Neural progenitor cell (in vitro differentiated cells): ENCODE data around the gene TNNC1. TPM values are rescaled to one million over a fixed set of nuclear protein-coding genes. Genes with fewer than 3 reads are reported as not detected.

Source experiments
- DNase-seq: peaks from one replicate; pipeline ENCODE4 v3.0.0-alpha.2; 2016; ENCODE audit warnings: low spot score
- H2AFZ ChIP-seq: fragments of 200-600 bp; sonication (generic); replicated peaks from 2 replicates; pipeline ENCODE4 v1.6.1; 2016; ENCODE audit warnings: antibody characterized with exemption
- H3F3A ChIP-seq: fragments of 200-600 bp; sonication (generic); 2 replicates; pipeline ENCODE4 v1.6.1; 2016; ENCODE audit warnings: antibody characterized with exemption, low read depth
- H3K27ac ChIP-seq: fragments of 200-600 bp; sonication (generic); 2 replicates; pipeline ENCODE4 v1.5.1; 2016; ENCODE audit warnings: mild to moderate bottlenecking
- H3K27me3 ChIP-seq: fragments of 200-600 bp; sonication (generic); 2 replicates; pipeline ENCODE4 v1.6.1; 2016; ENCODE audit warnings: mild to moderate bottlenecking, moderate library complexity
- H3K36me3 ChIP-seq: fragments of 200-600 bp; sonication (generic); 2 replicates; pipeline ENCODE4 v1.5.1; 2016
- H3K4me1 ChIP-seq: fragments of 200-600 bp; sonication (generic); 2 replicates; pipeline ENCODE4 v1.6.1; 2016; ENCODE audit warnings: mixed run types
- H3K4me2 ChIP-seq: fragments of 200-600 bp; sonication (generic); 2 replicates; pipeline ENCODE4 v1.6.1; 2016
- H3K4me3 ChIP-seq: fragments of 200-600 bp; sonication (generic); 2 replicates; pipeline ENCODE4 v1.5.1; 2016
- H3K79me2 ChIP-seq: fragments of 200-600 bp; sonication (generic); 2 replicates; pipeline ENCODE4 v1.6.1; 2016; ENCODE audit warnings: low read depth
- H3K9ac ChIP-seq: fragments of 200-600 bp; sonication (generic); 2 replicates; pipeline ENCODE4 v1.6.1; 2016
- H3K9me3 ChIP-seq: fragments of 200-600 bp; sonication (generic); 2 replicates; pipeline ENCODE4 v1.5.1; 2016; ENCODE audit warnings: low read depth
- H4K20me1 ChIP-seq: fragments of 200-600 bp; sonication (generic); 2 replicates; pipeline ENCODE4 v1.6.1; 2016; ENCODE audit warnings: low read depth
- H3K27ac Mint-ChIP-seq: 3 replicates; pipeline ENCODE4 v1.8.0; 2021; ENCODE audit warnings: mixed read lengths
- H3K27me3 Mint-ChIP-seq: 2 replicates; pipeline ENCODE4 v1.8.0; 2022; ENCODE audit warnings: low read depth, mild to moderate bottlenecking, inconsistent platforms, moderate library complexity, mixed read lengths; ENCODE audit not compliant: insufficient read depth
- H3K36me3 Mint-ChIP-seq: 3 replicates; pipeline ENCODE4 v1.8.0; 2021; ENCODE audit warnings: mixed read lengths
- H3K4me1 Mint-ChIP-seq: 3 replicates; pipeline ENCODE4 v1.8.0; 2021; ENCODE audit warnings: mixed read lengths
- H3K4me3 Mint-ChIP-seq: 3 replicates; pipeline ENCODE4 v1.8.0; 2021; ENCODE audit warnings: mild to moderate bottlenecking, moderate library complexity, mixed read lengths
- H3K9me3 Mint-ChIP-seq: 3 replicates; pipeline ENCODE4 v1.8.0; 2020; ENCODE audit warnings: mixed read lengths
- EZH2 ChIP-seq: fragments of 200-600 bp; sonication (generic); IDR thresholded peaks from 2 replicates; pipeline ENCODE4 v1.6.1; 2017; ENCODE audit warnings: antibody characterized with exemption, mild to moderate bottlenecking, moderate library complexity
- EZH2phosphoT487 ChIP-seq: fragments of 200-600 bp; sonication (generic); IDR thresholded peaks from 2 replicates; pipeline ENCODE4 v1.6.1; 2017; ENCODE audit warnings: antibody characterized with exemption
- total RNA-seq: library from RNA; depleted of rRNA; stranded (reverse); fragments of >200 nt; gene quantifications from 2 replicates; pipeline ENCODE4 v1.2.3, GENCODE V29; 2015; ENCODE audit warnings: low replicate concordance
- TF ChIP-seq, protein P1 (sequence below): fragments of 200-600 bp; sonication (generic); IDR thresholded peaks from 2 replicates; pipeline ENCODE4 v1.5.1; 2017; ENCODE audit warnings: antibody characterized with exemption, mild to moderate bottlenecking

TNNC1 gene
- total RNA-seq, 1 donor from 2014 or later = 0.67 TPM

DNA sequence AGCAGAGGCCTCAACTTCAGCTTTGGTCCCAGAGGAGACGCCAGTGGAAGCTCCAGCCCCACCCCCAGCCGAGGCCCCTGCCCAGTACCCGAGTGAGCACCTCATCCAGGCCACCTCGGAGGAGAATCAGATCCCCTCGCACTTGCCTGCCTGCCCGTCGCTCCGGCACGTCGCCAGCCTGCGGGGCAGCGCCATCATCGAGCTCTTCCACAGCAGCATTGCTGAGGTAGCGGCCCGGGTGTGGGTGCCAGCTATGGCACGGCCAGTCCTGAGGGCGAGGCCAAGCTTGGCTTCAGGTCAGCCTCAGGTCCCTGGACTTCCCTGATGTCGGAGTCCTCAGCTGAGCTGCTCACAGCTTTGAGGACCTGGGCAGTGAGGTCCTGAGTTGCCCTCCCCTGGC lies 35.6 kb upstream of the TNNC1 start:
- Mint-ChIP-seq H3K9me3 (no peaks in the 10 kb centered on the region), H3K4me1 (peaks cover 16% of the 10 kb centered on the region), H3K36me3 (peaks cover 15% of the 10 kb centered on the region), H3K27me3 (peaks cover 5% of the 10 kb centered on the region), H3K4me3 (no peak overlapping the region), H3K27ac (no peak overlapping the region)
- Histone ChIP-seq H3F3A (peaks cover 6% of the 10 kb centered on the region), H3K27ac (no peak overlapping the region), H3K4me2 (no peak overlapping the region), H3K36me3 (no peaks in the 10 kb centered on the region), H3K9ac (no peak overlapping the region), H4K20me1 (peaks cover 22% of the 10 kb centered on the region), H3K27me3 (no peaks in the 10 kb centered on the region), H3K4me3 (no peak overlapping the region), H3K4me1 (no peaks in the 10 kb centered on the region), H2AFZ (no peak overlapping the region), H3K9me3 (no peaks in the 10 kb centered on the region), H3K79me2 (no peaks in the 10 kb centered on the region)
- DNase-seq = no peak
- TF ChIP-seq, protein P1, sequence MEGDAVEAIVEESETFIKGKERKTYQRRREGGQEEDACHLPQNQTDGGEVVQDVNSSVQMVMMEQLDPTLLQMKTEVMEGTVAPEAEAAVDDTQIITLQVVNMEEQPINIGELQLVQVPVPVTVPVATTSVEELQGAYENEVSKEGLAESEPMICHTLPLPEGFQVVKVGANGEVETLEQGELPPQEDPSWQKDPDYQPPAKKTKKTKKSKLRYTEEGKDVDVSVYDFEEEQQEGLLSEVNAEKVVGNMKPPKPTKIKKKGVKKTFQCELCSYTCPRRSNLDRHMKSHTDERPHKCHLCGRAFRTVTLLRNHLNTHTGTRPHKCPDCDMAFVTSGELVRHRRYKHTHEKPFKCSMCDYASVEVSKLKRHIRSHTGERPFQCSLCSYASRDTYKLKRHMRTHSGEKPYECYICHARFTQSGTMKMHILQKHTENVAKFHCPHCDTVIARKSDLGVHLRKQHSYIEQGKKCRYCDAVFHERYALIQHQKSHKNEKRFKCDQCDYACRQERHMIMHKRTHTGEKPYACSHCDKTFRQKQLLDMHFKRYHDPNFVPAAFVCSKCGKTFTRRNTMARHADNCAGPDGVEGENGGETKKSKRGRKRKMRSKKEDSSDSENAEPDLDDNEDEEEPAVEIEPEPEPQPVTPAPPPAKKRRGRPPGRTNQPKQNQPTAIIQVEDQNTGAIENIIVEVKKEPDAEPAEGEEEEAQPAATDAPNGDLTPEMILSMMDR = no peak
- no peak for TF ChIP-seq EZH2
- no peak for TF ChIP-seq EZH2phosphoT487

DNA sequence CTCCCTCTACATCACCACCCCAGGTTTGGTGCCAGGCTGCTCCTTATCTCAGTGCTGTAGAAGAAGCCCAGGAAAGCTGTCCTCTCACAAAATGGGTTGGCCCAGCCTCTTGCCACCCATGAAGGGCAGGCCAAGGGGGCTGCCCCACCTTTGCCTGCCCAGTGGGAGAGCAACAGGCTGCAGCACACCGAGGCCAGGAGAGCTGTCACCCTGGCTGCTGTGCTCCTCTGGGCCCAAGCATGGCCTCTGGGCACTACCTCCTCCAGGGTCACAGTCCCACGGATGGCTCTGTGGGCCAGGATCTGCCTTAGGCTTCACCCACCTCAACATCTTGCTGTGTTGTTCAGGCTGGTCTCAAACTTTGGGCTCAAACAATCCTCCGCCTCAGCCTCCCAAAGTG lies 34.9 kb upstream of the TNNC1 start:
- Mint-ChIP-seq H3K4me3 (no peak overlapping the region), H3K4me1 (peaks cover 18% of the 10 kb centered on the region), H3K36me3 (peaks cover 20% of the 10 kb centered on the region), H3K27me3 (peaks cover 2% of the 10 kb centered on the region), H3K9me3 (no peaks in the 10 kb centered on the region), H3K27ac (no peak overlapping the region)
- Histone ChIP-seq H4K20me1 (peaks cover 22% of the 10 kb centered on the region), H2AFZ (no peak overlapping the region), H3K79me2 (no peaks in the 10 kb centered on the region), H3K4me1 (no peaks in the 10 kb centered on the region), H3K9me3 (no peaks in the 10 kb centered on the region), H3K36me3 (no peaks in the 10 kb centered on the region), H3K27ac (no peak overlapping the region), H3F3A (no peaks in the 10 kb centered on the region), H3K27me3 (no peaks in the 10 kb centered on the region), H3K4me3 (no peak overlapping the region), H3K4me2 (no peak overlapping the region), H3K9ac (no peak overlapping the region)
- no peak for DNase-seq
- TF ChIP-seq EZH2 (no peak), EZH2phosphoT487 (no peak)
- TF ChIP-seq, protein P1 = no peak

DNA sequence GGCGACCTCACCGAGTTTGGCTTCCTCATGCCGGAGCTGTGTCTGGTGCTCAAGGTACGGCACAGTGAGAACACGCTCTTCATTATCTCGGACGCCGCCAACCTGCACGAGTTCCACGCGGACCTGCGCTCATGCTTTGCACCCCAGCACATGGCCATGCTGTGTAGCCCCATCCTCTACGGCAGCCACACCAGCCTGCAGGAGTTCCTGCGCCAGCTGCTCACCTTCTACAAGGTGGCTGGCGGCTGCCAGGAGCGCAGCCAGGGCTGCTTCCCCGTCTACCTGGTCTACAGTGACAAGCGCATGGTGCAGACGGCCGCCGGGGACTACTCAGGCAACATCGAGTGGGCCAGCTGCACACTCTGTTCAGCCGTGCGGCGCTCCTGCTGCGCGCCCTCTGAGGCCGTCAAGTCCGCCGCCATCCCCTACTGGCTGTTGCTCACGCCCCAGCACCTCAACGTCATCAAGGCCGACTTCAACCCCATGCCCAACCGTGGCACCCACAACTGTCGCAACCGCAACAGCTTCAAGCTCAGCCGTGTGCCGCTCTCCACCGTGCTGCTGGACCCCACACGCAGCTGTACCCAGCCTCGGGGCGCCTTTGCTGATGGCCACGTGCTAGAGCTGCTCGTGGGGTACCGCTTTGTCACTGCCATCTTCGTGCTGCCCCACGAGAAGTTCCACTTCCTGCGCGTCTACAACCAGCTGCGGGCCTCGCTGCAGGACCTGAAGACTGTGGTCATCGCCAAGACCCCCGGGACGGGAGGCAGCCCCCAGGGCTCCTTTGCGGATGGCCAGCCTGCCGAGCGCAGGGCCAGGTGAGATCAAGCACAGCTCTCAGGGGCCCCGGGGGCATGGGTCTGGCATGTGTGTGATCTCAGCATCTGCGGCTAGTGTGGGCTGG lies 34.2 kb upstream of the TNNC1 start:
- H3K27ac Mint-ChIP-seq = no peak overlapping the region
- H3K36me3 ChIP-seq = no peaks in the 10 kb centered on the region
- peaks cover 15% of the 10 kb centered on the region for H4K20me1 ChIP-seq
- H3K4me1 Mint-ChIP-seq = peaks cover 19% of the 10 kb centered on the region
- DNase-seq = no peak
- H3K4me3 ChIP-seq = no peak overlapping the region
- no peaks in the 10 kb centered on the region for H3K4me1 ChIP-seq
- no peaks in the 10 kb centered on the region for H3K9me3 ChIP-seq
- no peak overlapping the region for H2AFZ ChIP-seq
- H3K27ac ChIP-seq = no peak overlapping the region
- no peaks in the 10 kb centered on the region for H3K79me2 ChIP-seq
- no peak overlapping the region for H3K4me2 ChIP-seq
- no peak overlapping the region for H3K4me3 Mint-ChIP-seq
- H3K27me3 Mint-ChIP-seq = peaks cover 2% of the 10 kb centered on the region
- H3K9ac ChIP-seq = no peak overlapping the region
- no peaks in the 10 kb centered on the region for H3K9me3 Mint-ChIP-seq
- H3K27me3 ChIP-seq = no peaks in the 10 kb centered on the region
- H3K36me3 Mint-ChIP-seq = peaks cover 20% of the 10 kb centered on the region
- TF ChIP-seq EZH2phosphoT487 = no peak
- TF ChIP-seq, protein P1 = no peak
- no peak for TF ChIP-seq EZH2
- no peaks in the 10 kb centered on the region for H3F3A ChIP-seq
